Activated CD4-positive, alpha-beta T cell treated with anti-CD3 and anti-CD28 coated beads for 1 hour (primary cell): ENCODE results near the gene GBF1.
"Not testable (repeated sequence)": the region's sequence is repeated elsewhere in the genome, so short reads cannot be mapped to it uniquely, and the experiment has no call there.

ENCODE experiments used
- DNase-seq: peaks from one replicate; pipeline ENCODE4 v3.0.0-alpha.2; 2020

GBF1 gene

DNA sequence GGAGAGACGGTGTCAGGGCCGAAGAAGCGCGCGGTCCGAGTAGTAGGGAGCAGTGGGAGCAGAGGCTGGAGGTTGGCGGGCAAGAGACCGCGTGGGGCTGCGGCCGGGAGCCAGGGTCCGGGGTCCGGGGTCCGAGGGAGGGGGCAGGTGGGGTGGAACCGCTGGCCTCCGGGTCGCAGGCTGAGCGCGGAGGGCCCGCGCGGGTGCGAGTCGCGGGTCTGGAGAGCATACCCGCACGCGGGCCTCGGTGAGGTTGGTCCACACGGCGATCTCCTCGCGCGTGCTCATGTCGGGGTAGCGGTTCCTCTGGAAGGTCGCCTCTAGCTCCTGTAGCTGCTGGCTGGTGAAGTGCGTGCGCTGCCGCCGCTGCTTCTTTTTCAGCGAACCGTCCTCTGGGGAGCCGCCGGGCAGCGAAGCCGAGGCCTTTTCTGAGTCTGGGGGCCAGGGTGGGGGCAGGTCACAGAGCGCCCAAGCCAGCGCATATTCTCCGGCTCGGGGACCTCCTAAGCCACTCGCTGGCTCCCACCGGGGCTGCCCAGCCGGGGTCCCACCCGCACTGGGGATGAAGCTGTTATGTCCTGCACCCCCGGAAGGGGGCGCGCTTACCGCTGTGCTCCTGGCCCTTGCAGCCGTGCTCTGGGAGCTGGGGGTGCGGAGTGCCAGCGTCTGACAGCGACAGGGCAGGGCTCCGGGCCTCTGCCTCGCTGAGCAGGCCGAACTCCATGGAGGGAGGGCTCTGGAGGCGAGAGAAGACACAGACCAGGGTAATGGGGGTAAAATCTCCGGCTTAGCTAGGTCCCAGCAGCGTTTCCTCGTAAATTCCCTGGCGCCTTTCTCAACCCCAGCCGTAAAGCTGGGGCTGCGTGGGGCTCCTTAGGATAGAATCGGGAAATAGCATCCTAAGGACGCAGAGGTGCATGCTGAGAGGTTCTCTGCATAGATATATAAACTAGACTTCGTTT is 13.7 kb upstream of the GBF1 start:
- DNase-seq, result peak; percentile 51

GRCh38 chr10:102233997-102234396 is 11.3 kb upstream of the GBF1 start:
- no peak for DNase-seq

- DNase-seq, result no peak
These were observed 10.3 kb upstream of the GBF1 start for GRCh38 chr10:102234888-102235597.

DNA sequence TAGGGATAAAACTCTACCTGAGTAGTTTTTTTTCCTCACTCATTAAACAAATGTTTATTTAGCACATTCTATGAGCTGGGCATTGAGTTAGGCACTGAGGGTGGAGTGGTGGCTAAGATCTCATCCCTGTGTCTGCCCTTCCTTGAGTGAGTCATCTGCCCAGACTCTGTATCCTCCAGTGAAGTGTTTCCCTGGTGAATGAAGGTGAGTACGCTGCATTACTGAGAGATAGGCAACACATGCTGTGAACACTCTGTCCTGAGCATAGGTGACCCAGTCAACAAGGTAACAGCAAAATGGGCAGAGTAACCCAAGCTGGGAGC is 9.8 kb upstream of the GBF1 start:
- no peak for DNase-seq

- DNase-seq, result no peak
These were observed 9.3 kb upstream of the GBF1 start for GRCh38 chr10:102236006-102236405.

DNA sequence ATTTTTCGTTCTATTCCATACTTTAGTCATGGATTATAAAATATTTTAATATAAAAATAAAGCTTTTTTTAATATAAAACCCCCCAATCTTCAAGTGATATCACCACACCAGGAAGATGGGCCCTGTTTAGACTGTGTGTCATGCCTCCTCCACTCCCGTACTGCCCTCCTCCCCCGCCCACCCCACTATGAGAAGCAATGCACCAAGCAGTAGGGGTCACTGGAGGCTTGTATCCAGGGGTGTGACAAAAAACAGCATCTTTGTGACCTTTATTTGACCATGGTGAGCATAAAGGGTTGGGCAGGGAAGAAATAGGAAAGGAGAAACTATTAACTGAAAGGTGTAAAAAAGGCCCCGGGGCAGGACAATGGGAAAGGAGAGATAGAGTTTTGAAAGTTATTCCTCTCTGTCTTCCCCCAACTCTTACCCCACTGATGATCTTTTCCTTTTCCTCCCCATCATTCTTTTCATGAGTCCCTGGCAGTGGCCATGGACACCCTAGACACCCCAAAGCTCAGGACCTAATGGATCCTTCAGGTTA is 7.5 kb upstream of the GBF1 start:
- DNase-seq, result no peak

GRCh38 chr10:102240467-102241031 is 4.8 kb upstream of the GBF1 start:
- no peak for DNase-seq

- no peak for DNase-seq
These were observed 4.3 kb upstream of the GBF1 start for GRCh38 chr10:102241032-102241443.

GRCh38 chr10:102241444-102242117 is 3.8 kb upstream of the GBF1 start, which contains the start of gene PITX3:
TSS of gene PITX3 (minus strand) at chr10:102241512. CDS start at chr10:102232080, 9,432 bp downstream.
- peak; percentile 79 for DNase-seq

- DNase-seq, result no peak
These were observed 3.2 kb upstream of the GBF1 start for GRCh38 chr10:102242118-102242485.

- no peak for DNase-seq
These were observed 2.0 kb upstream of the GBF1 start for GRCh38 chr10:102243309-102243708.

GRCh38 chr10:102245932-102246251 is 560 bp downstream of the GBF1 start:
- no peak for DNase-seq

DNA sequence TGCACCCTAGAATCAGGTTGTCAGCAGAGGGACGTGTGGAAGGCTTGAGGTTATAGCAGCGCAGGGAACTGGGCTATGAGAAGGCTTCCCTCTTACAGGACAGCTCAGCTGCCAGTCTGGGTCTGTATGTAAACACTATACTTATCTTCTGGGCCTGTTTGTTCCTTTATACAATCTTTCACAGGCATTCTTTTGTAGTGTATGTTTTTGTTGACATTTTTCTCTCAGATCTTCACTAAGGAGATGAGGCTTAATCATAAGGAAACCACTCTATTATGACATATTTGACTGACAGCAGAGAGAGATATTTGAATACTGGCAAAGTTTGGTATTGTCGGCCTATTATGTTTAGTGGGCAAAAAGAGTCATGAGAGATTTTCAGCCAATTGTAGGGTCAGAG is 929 bp downstream of the GBF1 start:
- DNase-seq, result no peak

DNA sequence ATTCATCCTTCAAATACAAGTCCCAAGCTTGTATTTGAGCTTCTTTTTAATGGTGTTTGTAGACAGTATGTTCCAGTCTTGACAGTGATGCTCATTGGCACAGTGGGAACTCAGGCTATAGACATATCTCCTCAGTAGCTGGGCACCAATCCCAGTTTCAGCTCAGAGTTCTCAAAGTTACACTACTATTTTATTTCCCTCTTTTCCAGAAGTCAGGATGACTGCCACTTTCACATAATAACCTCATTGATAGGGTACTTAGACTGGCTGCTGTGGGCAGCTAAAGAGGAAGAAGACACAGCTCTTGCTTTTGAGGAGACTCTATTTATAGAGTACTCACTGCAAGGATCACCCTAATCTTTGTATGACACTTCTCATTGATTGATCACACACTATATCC is 2.4 kb downstream of the GBF1 start:
- no peak for DNase-seq

DNA sequence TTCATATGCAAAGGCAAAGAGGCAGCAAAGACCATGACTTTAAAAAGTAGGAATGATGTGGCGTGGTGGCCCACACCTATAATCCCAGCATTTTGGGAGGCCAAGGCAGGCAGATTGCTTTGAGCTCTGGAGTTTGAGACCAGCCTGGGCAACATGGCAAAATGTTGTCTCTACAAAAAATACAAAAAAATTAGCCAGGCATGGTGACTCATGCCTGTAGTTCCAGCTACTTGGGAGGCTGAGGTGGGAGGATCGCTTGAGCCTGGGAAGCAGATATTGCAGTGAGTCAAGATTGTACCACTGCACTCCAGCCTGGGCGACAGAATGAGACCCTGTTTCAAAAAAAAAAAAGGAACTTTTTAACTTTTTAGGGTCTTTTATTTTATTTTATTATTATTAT is 7.2 kb downstream of the GBF1 start:
- DNase-seq, result not testable (repeated sequence)

- DNase-seq, result no peak
These were observed 9.1 kb downstream of the GBF1 start for GRCh38 chr10:102254426-102254825.

DNA sequence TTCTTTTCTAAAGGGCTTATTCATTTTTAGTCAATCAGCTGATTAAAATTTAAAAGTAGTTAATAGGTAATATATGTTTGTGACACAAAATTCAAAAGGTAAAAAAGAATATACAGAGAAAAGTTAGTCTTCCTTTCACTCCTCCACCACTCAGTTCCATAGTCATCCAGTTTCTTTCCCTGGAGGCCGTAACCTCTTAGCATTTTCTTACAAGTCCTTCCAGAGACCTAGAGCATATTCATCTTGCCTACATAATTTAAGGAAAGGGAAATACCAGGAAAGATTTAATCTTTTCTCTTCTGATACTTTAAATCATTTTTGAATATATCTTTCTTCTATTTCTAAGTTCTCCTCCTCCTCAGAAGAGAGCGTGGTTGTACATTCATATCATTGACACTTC is 10.1 kb downstream of the GBF1 start:
- no peak for DNase-seq

DNA sequence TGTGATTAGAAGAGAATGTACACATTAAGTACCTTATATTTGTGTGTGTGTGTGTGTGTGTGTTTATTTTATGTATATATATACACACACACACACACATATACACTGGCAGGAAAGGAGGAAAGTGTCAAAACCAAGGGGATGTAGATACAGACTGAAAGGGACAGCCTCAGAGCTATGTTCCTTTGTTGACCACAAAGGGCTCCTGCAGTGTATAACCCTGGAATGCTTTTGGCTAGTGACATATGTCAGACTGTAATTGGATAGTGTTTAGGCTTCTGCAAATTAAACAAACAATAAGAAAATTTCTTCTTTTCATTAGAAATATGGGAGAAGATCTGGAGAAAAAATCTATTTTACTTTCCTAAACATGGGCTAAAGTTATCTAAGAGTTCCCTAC is 15.9 kb downstream of the GBF1 start:
- no peak for DNase-seq

DNA sequence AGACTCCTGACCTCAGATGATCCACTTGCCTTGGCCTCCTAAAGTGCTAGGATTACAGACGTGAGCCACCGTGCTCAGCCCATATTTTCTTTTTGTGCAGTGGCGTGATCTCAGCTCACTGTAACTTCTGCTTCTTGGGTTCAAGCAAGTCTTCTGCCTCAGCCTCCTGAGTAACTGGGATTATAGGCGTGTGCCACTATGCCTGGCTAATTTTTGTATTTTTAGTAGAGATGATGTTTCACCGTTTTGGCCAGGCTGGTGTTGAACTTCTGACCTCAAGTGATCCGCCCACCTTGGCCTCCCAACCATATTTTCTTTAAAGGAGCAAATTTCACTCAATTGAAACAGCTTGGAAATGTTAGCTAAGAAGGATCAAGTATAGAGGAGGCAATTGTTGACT is 16.5 kb downstream of the GBF1 start:
- DNase-seq, result no peak

DNA sequence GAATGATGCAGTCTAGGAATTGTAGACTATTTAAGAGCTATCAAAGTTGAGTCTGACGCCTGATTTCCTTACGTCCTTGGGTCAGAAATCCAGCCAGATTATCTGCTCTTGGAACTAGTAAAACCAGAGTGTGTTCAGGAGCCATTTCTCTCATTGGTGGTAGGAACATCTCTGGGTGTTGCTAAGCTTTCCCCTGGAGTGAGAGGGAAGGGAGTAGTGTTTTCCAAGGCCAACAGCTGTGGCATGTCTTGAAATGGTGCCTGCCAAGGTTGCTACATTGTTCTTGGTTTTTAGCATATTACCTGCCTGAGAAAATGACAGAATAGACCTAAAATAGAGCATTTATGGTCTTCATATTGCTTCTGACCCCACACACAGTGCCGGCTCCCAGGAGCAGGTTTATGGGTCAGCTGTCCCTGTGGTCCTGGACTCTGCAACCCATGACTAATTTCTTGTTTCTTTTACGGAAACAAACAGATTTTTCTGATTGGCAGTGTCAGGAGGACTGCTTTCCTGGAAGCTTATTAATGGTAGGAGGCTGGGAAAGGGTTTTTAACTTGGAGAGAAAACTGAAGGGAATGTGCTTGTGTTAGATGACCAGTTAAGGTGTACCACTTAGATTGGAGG is 17.5 kb downstream of the GBF1 start:
- no peak for DNase-seq

DNA sequence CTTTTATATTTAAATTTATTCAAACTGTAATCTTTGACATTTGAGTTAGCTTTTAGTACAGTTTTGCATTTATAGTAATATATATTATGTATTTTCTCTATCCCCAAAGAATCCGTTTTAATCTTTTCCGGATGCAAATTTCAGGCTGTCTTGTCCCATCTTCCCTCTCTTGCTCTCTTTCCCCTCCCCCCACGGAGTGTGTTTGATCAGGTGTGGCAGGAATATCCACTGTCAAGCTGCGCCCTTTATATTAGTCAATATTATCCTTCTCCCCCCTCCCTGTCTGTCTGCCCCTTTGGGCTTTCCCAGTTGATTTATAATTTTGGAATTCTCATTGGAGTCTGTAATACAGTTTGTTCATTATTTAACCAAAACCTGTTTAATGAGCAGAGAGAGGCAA is 19.0 kb downstream of the GBF1 start:
- no peak for DNase-seq

GRCh38 chr10:102266670-102267069 is 21.3 kb downstream of the GBF1 start:
- no peak for DNase-seq

GRCh38 chr10:102267748-102268147 is 22.4 kb downstream of the GBF1 start:
- no peak for DNase-seq
